ENCODE results near the gene PLA2G6. TPM values are rescaled to one million over a fixed set of nuclear protein-coding genes. Genes with fewer than 3 reads are reported as not detected.

Gene PLA2G6
- total RNA-seq, 1 experiment from 2014 or later: 24.1 TPM

GRCh38 chr22:38190581-38190980, 9.0 kb upstream of the PLA2G6 start:
- Histone ChIP-seq H4K20me1 (ENCODE audit: control insufficient read depth, insufficient read depth, insufficient read length) (no peaks in the 10 kb centered on the region), H2BK20ac (ENCODE audit: low read depth, low read length, poor library complexity, severe bottlenecking) (no peak overlapping the region), H2BK12ac (ENCODE audit: insufficient read length, low read depth, low read length) (no peak overlapping the region), H3K27ac (ENCODE audit: insufficient read length, low read depth, low read length) (no peak overlapping the region), H3K23ac (ENCODE audit: insufficient read length, low read depth, low read length) (no peak overlapping the region), H3K23me2 (ENCODE audit: insufficient read length, low read depth, low read length, poor library complexity, severe bottlenecking) (no peaks in the 10 kb centered on the region), H2BK15ac (ENCODE audit: low read depth, low read length) (no peak overlapping the region), H3K18ac (ENCODE audit: insufficient read length, low read depth, low read length) (no peak overlapping the region), H3K79me2 (ENCODE audit: insufficient read depth, low read length) (no peaks in the 10 kb centered on the region), H4K5ac (ENCODE audit: insufficient read length, low read depth, low read length) (no peak overlapping the region), H2AK5ac (ENCODE audit: insufficient read length, low read length) (no peak overlapping the region), H3K14ac (ENCODE audit: insufficient read depth, low read length) (no peak overlapping the region), H3K9ac (ENCODE audit: extremely low read depth, insufficient read length, low read length) (no peak overlapping the region), H4K91ac (ENCODE audit: insufficient read length, low read depth, low read length) (no peak overlapping the region), H2BK5ac (ENCODE audit: insufficient read length, low read length) (no peak overlapping the region), H3K79me1 (ENCODE audit: insufficient read depth, low read depth, low read length, poor library complexity, severe bottlenecking) (no peaks in the 10 kb centered on the region), H2AFZ (ENCODE audit: low read length) (no peak overlapping the region), H2BK120ac (ENCODE audit: low read depth, low read length, poor library complexity, severe bottlenecking) (no peak overlapping the region), H3K4me2 (ENCODE audit: insufficient read depth, insufficient read length, low read length) (no peak overlapping the region), H3K27me3 (ENCODE audit: insufficient read depth, low read length) (no peaks in the 10 kb centered on the region; the same call in 1 of the 2 replicates), H3K9me3 (ENCODE audit: control insufficient read depth, low read depth, low read length) (no peaks in the 10 kb centered on the region), H3K4me1 (ENCODE audit: insufficient read depth, low read length) (no peaks in the 10 kb centered on the region), H3T11ph (ENCODE audit: low read length) (no peak overlapping the region), H4K8ac (replicated peaks; ENCODE audit: insufficient read length, low read depth, low read length) (no peak overlapping the region), H3K4ac (ENCODE audit: low read depth, low read length) (no peak overlapping the region), H3K56ac (ENCODE audit: insufficient read length, low read depth, low read length) (no peak overlapping the region)
- no peak overlapping the region for H3K27ac Mint-ChIP-seq
- peaks cover 4 to 5% of the 10 kb centered on the region in 2 experiments; a peak in 3 of 4 replicates for H3K4me1 Mint-ChIP-seq
- no peaks in the 10 kb centered on the region for H3K36me3 Mint-ChIP-seq (ENCODE audit: insufficient read depth in 1 of 3, low read depth in 3 of 3)
- peaks cover 5 to 12% of the 10 kb centered on the region in 2 experiments for H3K9me3 Mint-ChIP-seq
- no peak overlapping the region for H3K4me3 Mint-ChIP-seq
- DNase-seq: no peak
- no CpG with 5 or more reads among the region's 6 CpGs for WGBS (ENCODE audit: extremely low coverage, insufficient read length, low lambda C conversion rate)
- no peak for TF ChIP-seq CTCF (conservative IDR thresholded peaks at IDR 0.05)
- peaks cover 41% of the 10 kb centered on the region for H3K27me3 Mint-ChIP-seq (ENCODE audit: low read depth)

Measured in H9 (cell line).